HG03108 (cell line): ENCODE results near the gene PPM1J.
A peak's percentile ranks its signal among the peaks of the same experiment; 100 is the strongest.
"Not testable (repeated sequence)": the region's sequence is repeated elsewhere in the genome, so short reads cannot be mapped to it uniquely, and the experiment has no call there.

ENCODE experiments used
- ATAC-seq: cut with Tn5 transposase; IDR thresholded peaks from one replicate; pipeline ENCODE4 v1.9.1; 2021; ENCODE audit warnings: moderate library complexity; ENCODE audit not compliant: unreplicated experiment

PPM1J gene

DNA sequence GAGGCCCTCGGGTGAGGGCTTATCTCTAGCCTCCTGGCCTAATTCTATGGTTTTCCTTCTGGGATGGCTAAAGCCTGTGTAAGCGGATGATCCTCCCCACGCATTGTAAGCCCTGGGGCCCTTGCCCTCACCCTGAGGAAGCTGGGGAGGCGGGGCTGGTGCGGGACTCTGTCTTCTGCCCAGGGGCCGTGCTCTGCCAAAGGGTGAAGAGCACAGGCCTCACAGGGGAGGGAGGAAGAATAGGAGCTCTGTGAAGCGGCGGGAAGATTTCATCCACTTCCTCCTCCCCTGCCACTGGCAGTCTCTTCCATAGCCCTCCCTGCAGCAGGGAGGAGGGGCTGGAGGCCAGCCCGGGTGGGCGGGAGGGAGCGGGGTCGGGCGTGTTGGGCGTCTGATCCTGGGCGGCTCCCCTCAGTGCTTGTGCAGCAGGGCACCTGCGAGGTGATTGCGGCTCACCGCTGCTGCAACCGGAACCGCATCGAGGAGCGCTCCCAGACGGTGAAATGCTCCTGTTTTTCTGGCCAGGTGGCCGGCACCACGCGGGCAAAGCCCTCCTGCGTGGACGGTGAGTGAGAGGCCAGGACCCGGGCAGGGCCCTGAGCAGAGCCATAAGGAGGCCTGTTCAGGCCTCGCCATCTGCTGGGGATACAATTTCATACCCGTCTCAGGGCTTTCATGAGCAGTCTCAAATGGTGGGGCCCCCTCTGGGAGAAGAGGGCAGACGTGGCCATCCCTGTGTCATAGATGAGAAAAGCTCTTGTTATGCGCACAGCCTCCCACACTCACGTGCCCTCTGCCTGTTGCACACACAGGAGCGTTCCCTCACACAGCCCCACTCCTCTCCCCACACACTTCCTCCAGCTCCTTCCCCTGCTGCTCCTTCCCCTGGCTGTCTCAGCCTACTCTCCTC, 7.7 kb upstream of the PPM1J start:
- ATAC-seq = no peak

DNA sequence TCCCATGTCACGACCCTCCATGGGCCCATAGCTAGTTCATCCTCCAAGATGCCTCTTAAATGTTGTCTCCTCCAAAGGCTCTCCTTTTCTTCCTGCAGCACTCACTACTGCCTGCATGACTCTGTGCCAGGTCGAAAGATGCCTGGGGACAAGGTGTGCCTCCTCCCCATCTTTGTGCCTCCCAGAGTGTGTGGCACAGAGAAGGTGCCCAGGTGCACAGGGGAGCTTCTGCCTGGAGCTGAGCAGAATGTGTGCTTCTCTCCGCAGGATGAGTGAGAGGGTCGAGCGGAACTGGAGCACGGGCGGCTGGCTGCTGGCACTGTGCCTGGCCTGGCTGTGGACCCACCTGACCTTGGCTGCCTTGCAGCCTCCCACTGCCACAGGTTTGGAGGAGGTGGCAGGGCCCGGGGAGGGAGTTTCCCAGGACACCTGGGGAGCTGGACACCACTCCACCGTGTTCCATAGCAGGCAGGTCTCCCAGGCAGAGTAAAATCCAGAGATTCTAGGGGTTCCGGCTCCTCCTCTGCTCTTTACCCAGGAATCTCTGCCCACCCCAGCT, 6.9 kb upstream of the PPM1J start:
- ATAC-seq = no peak

DNA sequence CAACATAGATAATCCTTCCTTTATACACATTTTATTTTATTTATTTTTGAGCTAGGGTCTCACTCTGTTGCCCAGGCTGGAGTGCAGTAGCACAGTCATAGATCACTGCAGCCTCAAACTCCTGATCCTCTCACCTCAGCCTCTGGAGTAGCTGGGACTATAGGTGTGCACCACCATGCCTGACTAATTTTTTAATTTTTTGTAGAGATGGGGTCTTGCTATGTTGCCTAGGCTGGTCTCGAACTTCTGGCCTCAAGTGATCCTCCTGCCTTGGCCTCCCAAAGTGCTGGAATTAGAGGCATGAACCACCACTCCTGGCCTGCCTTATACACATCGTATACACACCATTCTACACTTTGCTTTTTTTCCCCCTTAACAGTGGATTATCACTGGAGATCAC, 6.2 kb upstream of the PPM1J start:
- ATAC-seq = not testable (repeated sequence)

DNA sequence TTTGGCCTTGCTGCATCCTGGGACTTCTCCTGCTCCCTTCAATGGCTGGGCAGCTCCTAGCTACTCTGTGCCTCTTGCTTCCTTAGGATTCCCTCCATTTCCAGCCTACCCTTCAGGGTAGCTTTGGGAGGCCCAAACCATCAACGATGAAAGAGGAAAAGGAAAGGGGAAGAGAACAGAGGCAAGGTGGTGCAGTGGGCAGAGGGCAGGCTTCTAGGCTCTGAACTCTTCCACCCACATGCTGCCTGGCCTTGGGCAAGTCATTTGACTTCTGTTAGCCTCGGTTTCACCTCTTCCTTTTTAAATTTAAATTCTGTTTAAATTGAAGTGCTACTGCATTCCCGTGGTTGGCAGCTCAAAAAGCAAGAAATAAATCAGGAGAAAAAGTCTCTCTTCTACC, 5.7 kb upstream of the PPM1J start:
- ATAC-seq = no peak

DNA sequence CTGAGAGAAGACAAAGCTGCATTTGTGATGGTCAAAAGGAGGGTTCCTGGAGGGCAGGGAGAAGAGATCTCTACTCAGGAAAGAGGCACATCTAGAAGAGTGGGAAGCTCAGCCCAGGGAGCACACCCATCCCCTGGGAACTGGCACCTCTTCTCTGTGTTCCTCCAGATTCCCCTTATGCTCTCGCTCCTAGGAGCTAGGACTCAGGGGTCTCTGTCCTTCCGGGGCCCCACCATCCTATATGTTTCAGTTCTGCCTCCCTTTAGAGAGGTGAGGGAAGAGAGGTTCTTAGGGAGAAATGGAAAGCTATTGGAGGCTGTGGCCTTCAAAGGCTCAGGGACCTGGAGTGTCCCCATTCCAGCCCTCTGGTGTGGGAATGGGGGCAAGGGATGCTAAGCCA, 4.6 kb upstream of the PPM1J start:
- no peak for ATAC-seq

DNA sequence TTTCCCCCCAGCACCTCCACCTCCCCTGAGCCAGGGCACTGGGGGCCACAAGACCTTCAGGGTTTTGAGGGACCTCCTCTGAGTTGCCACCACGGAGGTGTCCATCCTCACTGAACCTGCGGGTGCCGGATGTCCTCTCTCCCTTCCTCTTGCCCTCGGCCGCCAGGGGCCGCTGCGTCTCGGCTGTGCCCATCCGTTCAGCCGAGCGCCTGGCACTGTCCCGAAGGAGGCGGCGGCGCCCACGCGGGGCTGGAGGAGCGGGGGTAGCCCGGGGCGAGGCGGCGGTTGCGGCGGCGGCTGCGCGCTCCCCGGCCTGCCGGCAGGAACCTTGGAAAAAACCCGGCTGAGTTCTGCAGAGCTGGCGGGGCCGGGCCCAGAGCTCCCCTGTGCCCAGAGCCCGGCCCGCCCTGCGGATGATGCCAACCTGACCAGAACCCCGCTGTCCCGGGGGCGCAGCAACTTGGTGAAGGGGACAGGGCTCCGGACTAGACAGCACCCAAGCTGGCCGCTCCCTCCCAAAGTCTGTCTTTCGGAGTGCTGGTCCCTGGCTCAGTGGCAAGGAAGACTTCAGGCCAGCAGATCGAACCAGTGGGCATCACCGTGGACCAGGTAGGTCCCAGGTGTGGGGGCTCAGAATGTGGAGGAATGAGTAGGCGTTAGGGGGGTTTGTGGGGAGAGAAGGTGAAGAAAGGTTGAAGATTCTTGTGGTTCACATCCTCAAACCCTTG, 3.7 kb upstream of the PPM1J start:
- no peak for ATAC-seq

DNA sequence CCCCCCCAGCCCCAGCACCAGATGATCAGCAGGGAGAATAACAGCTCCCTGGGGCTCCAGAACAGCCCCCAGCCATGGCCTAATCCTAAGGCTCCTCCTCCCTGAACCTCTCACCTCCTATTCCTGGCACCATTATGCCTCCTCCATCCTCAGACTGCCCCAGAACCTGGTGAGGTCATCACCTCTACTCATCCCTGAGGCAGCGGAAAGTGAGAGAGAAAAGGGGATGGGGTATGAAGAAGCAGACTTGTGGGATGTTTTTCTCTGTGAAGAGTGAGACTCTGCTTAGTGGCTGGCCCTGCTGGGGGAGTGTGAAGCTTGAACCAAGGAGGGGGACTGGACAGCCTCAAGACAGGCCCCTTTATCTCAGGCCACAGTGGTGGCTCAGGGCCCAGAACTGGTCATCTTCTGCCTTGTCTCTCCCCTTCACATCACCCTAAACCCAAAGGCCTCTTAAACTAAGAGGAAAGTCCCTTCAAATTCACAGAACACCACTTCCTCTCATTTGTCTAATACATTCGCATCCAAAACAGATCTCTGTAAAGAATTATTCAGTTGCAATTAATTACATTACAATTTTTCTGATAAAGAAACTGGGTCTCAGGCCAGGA, 2.2 kb upstream of the PPM1J start:
- no peak for ATAC-seq

DNA sequence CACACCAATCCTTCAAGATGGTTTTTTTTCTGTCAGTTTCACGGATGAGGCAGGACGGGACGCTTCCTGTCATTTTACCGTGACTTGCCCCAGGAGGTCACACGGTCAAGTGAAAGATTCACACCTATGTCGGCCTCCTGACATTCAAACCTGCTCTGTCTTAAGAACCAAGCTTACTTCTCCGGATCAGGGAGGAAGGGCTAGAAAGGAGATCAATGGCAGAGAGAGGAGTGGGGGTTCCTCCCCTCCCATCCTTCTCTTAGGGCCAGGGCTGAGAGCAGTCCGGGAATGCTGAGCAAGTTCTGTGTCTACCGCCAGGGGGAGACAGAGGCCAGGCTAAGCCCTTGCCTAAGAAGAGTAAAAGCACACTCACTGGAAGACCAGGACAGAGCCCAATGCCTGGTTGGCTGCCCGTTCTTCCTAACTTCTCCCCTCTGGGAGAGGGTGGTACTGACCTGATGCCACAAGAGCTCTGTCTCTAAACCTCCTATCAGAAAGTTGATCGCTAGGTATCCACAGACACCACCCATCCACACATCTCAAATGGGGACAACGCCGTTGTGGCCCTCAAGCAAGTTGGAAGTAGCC, 1.1 kb upstream of the PPM1J start:
- ATAC-seq = no peak

DNA sequence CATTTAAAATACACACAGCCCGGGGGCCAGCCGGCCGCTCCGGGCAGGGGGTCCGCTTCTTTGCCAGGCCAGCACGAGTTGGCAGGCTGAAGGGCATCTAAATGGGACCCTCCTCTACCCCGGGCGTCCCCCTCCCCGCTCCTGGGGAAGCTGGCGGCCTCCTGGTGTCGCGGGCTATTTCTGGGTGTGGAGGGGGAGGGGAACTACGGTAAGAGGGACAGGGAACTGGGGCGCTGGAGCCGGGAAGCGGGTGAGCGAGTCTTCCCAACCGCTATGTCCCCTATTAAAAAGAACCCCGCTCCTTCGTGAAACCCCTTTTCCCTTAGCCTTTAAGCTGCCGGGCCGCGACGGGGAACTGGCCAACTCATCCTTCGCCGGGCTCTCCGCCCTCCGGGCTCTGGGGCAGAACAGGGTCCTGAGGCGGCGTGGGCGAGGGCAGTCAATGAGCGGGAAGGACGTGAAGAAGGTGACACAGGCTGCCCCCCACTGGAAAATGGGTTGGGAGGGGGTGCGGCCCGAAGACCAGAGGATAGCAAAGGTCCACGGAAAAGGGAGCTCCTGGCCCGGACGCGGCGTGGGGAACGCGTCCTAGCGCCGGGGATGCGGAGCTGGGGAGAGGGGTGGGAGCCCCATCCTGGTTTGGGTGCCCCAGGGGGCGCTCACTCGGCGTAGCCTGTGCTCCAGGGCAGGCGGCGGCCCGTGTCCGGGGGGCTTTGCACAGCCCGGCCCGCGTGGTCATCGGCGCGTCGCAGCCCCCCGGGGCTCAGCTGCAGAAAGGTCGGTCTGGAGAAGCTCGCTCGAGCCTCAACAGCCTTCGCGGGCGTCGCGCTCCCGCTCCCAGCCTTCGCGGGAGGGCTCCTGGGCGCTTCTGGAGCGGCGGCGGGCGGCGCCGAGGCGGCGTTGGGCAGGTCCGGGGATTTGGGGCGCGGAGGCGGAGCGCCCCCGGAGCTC, 544 bp downstream of the PPM1J start:
- no peak for ATAC-seq

DNA sequence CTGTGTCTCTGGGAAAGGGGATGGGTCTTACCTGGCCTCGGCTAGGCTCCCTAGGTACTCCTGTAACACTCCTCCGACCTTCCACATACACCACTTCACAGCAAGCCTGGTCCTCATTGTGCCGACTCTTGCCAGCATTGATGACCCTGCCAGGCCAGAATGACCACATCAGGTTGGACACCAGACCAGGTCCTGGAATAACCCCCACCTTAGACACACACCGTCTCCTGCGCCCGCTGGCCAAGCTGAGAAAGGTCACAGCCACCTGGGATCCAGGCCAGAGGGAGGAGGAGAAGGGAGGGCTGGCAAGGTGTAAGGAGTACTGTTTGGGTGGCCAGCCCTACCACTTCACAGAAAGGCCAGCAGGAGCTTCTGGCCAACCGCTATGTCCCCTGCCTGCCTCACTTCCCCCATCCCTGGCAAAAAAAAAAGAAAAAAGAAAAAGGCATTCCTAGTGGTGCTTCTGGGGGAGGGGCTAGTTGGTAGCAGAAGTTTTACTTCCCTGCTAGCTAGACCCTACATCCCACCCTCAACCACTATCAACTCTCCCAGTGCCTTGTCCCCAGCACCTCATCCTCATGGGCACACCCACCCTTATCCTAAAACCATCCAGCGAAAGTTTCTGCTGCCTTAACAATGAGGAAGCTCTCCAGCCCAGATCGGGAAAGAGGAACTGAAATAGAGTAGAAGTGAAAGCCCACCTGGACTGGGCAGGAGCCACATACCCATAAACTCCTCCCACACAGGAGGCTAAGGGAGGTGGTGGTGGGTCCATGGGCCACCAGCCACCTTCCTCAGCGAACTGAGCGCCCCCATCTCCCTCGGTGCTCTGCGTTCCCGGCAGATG, 1.4 kb downstream of the PPM1J start:
- peak; percentile 29 for ATAC-seq

DNA sequence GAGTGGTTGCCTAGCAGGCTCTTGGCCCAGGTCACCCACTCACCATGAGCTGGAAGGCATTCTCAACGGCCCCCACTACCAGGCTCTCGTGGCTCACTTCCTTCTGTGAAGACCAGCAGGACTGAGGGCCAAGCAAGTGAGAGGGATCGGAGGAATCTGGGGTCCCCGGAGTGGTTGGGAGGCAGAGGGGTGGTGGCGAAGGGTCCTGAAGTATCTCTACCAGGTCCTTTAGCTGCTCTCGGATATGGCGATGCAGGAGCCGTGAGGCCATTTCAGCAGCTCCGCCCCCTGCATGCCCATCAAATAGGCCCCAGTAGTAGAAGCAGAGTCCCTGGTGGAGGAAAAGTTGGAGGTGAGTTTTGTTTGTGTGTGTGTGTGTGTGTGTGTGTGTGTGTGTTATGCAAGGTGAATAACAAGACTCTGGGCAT, 2.4 kb downstream of the PPM1J start:
- ATAC-seq = no peak

DNA sequence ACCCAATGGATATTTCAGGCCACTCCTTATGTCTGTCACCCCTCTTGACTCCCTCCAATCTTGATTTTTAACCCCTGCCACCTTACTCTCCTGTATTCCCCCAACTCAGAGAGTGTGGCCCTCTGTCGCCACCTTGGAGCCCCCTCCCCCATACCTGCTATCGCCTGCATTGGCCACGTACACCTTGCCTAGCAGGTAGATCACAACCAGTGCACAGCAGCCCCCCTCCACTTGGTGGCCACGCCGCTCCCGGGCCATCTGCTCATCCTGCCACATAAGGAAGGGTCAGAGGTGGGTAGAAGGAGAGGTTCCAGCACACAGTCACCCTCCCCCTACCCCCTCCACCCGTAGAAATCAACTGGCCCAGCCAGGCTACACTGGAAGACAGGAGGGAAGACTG, 2.9 kb downstream of the PPM1J start:
- ATAC-seq = no peak

DNA sequence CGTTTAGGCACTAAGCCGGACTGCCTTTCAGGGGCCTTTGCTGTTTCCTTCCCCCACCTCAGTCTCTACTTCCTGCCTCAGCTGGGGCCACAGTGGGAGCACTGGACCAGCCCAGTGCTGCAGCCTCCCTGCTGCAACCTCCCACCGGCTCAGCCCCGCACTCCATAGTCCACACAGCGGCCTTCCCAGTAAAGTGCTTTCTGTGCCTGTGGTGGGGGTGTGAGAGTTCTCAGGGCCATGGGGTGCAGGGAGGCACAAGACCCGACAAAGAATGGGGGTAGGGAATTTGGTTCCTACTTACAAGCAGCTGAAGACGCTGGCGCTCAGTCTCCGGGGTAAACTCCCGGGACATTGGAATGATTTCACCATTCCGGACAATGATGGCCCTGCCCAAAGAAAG, 3.5 kb downstream of the PPM1J start:
- no peak for ATAC-seq

DNA sequence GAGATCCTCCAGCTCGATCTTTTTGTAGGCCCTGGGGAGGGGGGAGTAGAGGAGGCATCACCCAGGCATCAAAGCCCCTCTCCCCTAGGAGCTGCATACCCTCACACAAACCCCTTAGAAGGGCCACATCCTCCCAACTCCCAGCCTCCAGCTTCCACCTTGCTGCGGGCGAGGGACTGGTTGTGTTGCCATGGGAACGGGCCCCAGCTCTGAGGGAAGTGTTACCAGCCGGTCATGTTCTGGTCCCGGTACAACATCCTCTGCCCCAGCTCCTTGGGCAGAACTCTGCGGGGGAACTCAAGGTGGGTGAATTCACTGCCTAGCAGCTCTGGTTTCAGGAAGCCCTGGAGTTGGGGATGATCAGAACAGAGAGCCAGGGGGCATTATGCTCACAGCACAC, 4.1 kb downstream of the PPM1J start:
- ATAC-seq = no peak

DNA sequence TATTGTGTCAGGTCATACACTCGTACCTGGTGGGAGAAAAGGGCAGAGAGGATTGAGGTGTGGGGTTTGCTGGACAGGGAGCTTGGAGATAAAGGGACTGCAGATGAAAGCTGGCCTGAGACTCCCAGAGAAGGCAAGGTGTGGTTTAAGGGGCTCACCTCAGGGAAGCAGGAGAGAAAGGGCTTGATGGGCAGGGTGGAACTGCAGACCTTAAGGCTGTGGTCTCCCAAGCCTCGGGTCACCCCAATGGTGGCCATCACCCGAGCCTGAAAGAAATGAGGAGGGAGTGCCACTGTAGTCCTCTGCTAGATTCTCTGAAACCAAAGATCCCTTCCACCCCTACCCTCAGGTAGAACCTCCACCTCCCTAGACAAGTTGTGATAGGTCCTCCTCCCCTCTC, 4.5 kb downstream of the PPM1J start:
- no peak for ATAC-seq

DNA sequence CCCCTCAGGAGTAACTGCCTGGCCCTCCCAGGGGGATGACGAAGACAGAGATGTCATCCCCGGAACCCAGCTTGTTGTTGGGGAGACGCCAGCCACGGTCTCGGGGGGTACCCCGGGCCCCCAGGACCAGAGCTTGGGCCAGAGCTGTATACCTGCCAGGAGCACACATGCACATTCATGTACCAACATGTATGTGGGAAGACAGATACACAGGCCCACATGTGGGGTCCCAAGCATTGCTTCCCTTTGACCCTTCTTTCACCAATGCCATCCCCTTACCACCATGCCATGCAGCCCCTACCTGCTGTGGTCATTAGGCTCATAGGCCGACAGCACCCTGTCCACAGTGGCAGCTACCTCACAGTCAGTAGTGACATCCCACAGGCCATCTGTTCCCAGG, 5.0 kb downstream of the PPM1J start:
- no peak for ATAC-seq

DNA sequence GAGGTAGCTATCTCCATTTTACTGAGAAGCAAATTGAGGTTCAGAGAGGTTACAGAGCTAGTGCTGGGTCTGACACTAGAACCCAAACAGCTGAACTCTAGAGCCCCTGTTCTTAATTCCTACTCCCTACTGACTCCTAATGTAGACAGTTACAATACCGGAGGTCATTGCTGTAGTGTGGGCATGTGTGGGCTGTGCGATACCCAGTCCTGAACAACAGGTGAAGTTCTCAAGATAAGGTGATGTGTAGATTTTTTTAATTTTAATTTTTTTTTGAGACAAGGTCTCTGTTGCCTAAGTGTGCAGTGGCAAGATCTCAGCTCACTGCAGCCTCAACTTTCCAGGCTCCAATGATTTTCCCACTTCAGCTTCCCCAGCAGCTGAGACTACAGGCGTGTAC, 6.6 kb downstream of the PPM1J start:
- no peak for ATAC-seq

DNA sequence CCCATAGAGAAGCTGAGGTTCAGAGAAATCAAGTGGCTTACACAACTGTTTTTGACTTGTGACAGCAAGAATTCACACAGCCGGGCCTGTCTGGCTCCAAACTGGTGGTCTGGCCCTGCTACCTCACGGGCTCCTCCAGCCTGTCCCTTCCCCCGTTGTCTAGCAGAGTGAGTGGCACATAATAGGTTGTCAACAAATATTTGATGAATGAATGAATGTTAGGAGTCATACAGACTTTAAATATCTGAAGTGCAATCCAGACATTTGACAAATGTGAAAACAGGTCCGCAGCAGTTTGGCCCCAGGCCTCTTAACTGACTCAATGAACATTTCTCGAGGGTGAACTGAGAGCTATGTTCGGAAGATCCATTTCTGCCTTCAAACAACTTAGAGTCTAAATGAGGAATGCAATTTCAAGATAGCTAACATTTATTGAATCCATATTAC, 7.1 kb downstream of the PPM1J start:
- ATAC-seq = no peak
